Measurements from ENCODE around the gene KRTAP6-1.

GRCh38 chr21:30579346-30579745, 34.4 kb downstream of the KRTAP6-1 start:
- TF ChIP-seq CTCF (IDR thresholded peaks at IDR 0.05; ENCODE audit: low read length) = no peak
- no peak for TF ChIP-seq EZH2 (IDR thresholded peaks at IDR 0.05; ENCODE audit: borderline replicate concordance, low read length)

All from OCI-LY1 (cell line).